Left renal cortex interstitium (tissue), 4 donors: ENCODE measurements around the gene MMP25. TPM values are rescaled to one million over a fixed set of nuclear protein-coding genes. Genes with fewer than 3 reads are reported as not detected.
"Not testable (repeated sequence)": the region's sequence is repeated elsewhere in the genome, so short reads cannot be mapped to it uniquely, and the experiment has no call there.

ENCODE experiments used
- DNase-seq, 4 donors: peaks; one replicate each; pipeline ENCODE4 v3.0.0-alpha.2; 2013; ENCODE audit warnings: low read depth in 4 of 4, low spot score in 2 of 4, missing footprints in 1 of 4
- polyA plus RNA-seq, 4 donors: library from polyadenylated mRNA; unstranded; fragments of 120-200 nt; gene quantifications; one replicate each; pipeline ENCODE4 v1.2.1, GENCODE V29; 2013; ENCODE audit not compliant: insufficient read length in 4 of 4

The MMP25 gene
- polyA plus RNA-seq, 4 donors, result 0.51 to 3.2 (median 1.2) TPM

DNA sequence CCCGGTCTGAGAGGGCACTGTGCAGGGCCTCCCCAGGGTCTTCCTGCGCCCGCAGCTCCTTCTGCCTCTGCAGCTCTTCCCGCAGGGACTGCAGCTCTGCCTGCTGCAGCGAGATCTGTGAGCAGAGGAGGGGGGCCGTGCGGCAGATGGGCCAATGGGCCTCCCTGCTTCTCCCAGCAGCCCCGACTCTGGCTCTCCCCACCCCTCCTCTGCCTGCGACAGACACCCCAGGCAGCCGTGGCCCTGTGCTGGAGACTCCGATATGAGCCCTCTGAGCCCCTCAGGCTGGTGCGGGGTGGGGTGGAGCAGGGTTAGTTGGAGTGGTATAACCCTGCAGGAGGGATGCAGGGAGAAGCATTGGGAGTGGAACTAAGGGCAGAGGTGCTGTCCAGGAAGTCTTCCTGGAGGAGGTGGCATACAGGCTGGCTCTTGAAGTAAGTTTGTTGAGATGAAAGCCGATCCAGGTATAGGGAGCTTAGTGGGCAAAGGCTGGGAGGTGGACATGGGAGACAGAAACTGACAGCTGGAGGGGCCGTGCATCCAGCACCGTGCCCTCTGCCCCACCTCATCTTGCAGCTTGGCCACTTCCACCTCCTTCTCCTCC lies 17.5 kb upstream of the MMP25 start:
- DNase-seq, result no peak

DNA sequence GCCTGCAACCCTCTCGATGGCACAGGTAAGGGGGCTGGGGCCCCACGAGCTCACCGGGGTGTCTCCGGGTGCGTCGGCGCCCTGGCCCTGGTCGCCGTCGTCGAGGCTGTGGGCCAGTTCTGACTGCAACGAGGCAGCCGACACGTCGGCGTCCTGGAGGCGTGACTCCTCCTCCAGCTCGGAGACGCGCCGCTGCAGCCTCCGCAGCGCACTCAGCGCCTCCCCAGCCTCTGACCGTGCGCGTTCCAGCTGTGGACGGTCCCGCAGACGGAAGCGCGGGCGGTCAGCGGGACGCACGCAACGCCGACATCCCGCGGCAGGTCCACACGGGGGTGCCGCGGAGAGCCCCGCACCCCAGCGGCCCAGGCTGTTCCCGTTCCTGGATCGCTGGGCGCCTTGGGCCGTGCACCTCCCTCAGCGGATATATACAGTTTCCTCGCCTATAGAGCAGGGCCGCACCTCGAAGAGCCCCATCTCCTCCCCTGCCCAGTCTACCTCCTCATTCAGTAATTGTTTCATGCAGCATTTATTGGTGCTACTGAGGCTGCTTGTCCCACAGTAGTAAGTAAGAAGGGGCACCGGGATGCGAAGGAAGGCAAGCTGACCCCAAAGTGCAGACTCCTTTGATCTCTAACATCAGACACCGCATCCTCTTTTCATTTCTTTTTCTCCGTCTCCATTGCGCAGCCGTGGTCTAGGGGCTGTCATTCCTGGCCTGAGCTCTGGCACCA lies 16.7 kb upstream of the MMP25 start:
- DNase-seq, result no peak

DNA sequence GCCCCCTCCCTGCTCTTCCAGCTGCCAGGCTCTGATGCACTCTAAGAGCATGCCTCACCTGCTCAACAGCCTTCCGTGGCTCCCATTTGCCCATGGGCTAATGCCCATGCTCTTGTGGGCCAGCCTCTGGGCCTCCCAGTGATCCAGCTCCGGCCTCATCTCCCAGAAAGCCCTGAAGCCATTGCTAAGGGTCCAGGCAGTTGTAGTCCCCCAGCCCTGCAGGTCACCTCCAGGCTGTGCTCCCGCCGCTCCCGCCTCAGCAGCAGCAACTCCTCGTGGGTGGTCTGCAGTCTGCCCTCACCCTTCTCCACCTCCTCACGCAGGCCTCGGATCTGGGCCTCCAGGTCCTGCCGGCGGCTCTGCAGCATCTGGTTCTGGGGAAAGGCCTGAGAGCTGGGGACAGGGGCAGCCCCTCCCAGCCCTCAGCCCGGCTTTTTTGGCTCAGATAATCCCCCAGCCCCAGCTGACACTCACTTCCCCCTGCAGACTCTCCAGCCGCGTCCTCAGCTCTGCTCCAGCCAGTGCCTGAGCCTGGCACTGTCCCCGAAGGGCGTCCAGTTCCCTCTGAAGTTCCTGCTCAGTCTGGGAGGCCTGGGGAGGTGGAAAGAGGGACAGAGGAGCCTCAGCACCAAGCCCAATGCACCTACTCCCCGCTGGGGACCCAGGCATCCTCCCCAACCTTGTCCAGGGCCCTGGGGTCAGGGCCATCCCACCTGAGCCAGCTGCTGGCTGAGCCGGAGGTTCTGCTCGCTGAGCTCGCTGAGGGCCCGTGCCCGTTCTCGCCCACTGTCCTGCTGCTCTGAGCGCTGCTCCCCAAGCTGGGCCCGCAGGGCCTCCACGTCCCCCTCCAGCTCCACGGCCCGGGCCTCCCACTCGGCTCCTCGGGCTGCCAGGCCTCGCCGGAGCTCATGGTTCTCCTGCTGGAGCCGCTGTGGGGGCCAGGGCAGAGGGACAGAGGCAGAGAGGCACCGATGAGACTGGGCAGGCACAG lies 15.8 kb upstream of the MMP25 start:
- DNase-seq, result no peak

DNA sequence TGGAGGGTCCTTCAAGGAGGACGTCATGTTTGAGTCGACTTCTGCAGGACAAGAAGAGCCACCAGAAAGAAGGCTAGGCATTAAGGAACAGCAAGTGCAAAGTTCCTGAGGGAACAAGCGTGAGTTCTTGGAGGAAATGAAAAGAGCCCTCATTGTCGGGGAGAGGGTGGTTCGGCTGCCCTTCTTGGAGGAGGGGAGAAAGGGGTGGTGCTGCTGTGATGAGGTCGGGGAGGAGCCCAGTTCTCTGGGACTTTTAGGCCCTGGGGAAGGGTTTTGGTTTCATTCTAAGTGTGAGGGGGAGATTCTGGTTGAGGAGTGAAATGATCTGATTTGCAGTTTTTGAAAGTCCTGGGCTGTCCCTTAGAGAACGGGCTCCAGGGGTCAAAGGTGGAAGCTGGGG lies 13.7 kb upstream of the MMP25 start:
- no peak for DNase-seq

DNA sequence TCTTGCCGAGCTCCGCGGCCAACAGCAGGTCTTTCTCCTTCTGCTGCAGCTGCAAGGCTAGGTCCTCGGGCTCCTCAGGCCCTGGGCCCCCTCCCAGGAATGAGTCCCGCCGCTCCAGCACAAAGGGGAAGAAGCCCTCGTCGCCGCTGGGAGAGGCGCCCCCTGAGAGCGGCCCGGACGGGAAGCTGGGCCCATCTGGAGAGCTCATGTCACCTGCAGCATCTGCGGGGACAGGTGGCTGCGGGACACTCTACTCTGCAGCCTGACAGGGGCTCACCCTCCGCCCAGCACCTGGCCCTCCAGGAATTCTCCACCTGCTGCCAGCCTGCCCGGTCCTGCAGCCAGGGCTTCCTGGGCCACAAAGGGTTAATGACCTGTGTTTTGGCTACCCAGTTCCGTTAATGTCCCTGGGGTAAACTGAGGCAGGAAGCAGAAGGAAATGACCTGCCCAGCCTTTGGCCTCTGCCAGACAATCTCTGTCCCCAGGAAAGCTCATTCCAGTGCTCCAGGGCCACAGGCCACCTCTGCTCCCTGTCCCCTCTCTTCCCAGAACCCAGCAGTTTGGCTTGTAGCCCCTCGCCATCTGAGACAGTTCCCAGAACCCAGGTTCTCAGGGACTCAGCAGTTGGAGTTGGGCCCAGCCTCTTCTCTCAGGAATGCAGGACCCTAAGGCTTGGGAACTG lies 10.9 kb upstream of the MMP25 start:
- DNase-seq, result no peak

DNA sequence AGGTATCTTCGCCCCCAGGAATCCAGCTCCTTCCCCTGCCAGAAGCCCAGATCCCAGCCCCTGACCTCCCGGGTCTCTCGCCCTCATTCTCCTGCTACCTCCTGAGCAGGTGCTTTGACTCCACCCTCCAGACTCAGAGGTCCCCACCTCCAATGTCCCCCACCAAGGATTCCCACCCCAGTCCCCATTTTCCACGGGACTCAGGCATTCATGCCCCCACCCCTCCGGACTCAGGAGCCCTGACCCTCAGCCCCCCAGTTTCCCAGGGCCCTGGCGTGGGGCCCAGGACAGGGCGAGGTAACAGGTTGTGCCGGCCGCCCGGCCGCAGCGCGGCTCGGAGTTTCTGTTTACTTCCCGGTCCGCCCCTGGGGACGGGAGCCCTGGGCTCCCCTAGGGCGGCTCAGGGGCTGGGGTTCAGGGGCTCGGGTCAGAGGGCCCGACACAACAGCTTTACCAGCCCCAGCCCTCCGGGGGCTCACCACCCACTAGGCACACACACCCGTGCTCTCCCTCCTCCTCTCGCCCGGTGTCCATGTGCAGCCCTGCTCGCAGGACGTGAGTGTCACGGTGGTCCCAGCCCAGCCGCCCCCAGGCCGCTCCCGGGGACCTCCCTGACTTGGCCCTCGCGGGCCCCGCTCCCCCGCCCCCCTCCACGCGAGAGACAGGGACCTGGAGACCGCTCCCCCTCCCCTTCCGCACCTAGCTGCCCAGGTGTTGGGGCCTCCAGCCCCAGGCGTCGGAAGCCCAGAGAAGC lies 10.2 kb upstream of the MMP25 start:
- DNase-seq, result no peak

DNA sequence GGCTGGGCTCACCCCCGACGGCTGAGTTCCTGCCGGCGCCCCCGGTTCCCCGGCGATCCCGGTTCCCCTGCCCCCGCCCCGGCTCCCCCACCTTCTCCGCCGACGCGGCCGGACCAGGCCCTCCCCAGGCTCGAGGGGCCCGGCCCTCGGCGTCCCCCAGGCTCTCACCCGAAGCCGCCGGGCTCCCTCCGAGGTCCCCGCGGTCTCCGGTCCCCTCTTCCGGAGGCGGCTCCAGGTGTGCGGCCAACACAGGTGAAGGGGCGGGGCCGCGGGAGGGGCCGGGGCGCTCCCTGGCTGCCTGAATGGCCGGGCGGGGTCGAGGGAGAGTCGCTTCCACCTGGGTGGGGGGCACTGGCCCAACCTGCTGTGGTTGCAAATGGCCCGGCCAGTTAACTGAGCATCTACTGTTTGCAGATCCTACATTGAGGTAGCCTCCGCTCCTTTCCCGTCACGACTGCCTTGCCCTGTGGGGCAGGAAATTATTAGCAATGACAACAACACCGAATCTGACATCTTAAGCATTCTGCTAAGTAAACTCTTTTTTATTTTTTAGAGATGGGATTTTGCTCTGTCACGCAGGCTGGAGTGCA lies 9.5 kb upstream of the MMP25 start, which contains the start of gene BICDL2:
Gene BICDL2 (minus strand): TSS at position 219 of the 590 bp plus-strand sequence. CDS start 1,448 bp downstream, outside the sequence.
- DNase-seq, result no peak

DNA sequence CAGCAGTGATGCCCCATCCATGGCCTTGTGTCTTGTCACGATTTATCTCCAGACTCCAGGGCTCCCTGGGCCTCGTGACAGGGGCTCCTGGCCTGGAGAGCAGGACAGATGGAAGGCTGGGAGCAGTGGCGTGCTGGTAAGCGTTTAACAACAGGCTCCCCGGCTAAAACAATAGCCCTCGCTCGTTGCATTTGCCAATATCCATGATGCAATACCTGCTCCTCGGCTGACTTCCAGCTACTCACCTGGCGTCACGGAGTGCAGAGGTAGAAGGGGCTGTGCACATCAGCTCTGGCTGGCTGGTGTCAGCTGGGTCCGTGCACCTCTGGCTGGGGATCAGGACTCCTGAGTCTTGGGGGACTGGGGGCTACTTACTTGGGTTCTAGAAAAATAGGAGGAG lies 8.1 kb upstream of the MMP25 start:
- no peak for DNase-seq

DNA sequence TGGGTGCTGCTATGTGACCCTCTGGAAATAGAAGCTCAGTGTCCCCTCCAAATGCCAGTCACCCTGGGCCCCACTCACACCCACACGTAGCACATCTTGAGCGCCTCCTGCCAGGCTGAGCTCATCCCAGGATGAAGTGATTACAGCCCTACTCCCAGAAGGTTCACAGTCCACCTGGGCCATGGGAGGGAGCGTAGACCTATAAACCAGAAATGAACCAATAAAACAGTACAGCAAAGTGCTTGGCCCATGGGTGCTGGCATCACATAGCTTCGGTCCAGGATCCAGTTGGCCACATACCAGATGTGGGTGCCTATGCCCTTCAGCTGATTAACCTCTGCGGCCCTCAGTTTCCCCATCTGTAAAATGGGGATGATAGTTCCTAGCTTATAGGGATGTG lies 7.5 kb upstream of the MMP25 start:
- no peak for DNase-seq

DNA sequence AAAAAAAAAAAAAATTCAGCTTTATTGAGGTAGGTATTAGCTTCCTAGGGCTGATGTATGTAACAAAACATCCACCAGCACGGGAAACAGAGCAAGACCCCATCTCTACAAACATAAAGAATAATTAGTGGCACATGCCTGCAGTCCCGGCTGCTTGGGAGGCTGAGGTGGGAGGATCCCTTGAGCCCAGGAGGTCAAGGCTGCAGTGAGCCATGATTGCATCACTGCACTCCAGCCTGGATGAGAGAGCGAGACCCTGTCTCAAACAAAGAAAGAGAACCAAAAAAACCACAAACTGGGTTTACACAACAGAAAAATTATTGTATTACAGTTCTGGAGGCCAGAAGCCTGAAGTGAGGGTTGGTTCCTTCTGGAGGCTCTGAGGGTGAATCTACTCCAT lies 4.0 kb upstream of the MMP25 start:
- DNase-seq, result no peak

DNA sequence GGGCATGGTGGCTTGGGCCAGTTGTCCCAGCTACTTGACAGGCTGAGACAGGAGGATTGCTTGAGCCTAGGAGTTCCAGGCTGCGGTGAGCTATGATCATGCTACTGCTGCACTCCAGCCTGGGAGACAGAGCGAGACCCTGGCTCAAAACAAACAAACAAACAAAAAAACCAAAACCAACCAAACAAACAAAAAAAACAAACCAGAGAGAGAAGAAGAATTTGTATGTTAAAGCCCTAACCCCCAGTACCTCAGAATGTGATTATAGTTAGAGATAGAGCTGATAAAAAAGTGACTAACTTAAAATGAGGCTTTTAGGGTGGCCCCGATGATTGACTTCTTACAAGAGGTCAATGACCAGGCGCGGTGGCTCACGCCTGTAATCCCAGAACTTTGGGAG lies 1.7 kb upstream of the MMP25 start:
- DNase-seq, result no peak

DNA sequence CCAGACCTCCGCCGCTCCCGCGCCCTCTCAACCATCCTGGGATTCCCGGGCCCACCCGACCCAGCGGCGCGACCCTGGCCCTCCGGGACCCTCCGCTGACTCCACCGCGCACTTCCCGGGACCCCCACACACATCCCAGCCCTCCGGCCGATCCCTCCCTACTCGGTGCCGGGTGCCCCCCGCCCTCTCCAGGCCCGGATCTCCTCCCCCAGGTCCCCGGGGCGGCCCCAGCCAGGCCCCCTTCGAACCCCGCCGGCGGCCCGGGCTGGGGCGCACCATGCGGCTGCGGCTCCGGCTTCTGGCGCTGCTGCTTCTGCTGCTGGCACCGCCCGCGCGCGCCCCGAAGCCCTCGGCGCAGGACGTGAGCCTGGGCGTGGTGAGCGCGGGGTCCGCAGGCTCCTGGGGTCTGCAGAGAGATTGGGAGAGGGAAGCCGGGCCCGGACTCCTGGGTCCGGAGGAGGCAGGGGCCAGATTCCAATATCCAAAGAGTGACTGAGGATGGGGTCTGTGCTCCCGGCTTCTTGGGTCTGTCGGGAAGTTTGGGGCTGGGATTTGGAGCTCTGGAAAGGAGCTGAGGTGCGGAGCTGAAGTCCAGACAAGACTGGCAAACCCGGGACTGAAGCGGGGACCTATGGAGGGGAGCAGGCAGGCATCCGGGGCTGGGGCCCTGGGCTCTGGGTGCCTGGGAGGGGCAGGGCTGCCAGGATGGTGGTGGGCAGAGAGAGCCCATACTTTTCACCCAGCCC lies 453 bp downstream of the MMP25 start:
- no peak for DNase-seq

DNA sequence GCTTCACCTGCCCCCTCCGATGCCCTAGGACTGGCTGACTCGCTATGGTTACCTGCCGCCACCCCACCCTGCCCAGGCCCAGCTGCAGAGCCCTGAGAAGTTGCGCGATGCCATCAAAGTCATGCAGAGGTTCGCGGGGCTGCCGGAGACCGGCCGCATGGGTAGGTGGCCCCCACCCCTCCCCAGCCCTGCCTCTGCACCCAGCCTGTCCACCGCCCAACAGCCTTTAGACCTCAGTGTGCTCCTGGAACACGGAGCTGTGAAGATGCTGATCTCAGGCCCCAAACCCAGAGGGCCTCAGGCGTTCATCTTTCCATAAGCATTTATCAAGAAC lies 993 bp downstream of the MMP25 start:
- no peak for DNase-seq

DNA sequence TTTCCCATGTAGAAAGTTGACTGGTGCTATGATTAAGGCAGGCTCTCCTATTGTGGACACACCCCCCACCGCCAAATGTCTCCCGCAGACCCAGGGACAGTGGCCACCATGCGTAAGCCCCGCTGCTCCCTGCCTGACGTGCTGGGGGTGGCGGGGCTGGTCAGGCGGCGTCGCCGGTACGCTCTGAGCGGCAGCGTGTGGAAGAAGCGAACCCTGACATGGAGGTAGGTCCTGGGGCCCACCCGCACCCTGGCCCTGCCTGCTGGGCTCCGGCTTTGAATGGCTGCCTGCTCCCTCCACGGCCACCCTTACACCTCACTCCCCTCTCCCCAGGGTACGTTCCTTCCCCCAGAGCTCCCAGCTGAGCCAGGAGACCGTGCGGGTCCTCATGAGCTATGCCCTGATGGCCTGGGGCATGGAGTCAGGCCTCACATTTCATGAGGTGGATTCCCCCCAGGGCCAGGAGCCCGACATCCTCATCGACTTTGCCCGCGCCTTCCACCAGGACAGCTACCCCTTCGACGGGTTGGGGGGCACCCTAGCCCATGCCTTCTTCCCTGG lies 3.6 kb downstream of the MMP25 start:
- DNase-seq, result no peak

DNA sequence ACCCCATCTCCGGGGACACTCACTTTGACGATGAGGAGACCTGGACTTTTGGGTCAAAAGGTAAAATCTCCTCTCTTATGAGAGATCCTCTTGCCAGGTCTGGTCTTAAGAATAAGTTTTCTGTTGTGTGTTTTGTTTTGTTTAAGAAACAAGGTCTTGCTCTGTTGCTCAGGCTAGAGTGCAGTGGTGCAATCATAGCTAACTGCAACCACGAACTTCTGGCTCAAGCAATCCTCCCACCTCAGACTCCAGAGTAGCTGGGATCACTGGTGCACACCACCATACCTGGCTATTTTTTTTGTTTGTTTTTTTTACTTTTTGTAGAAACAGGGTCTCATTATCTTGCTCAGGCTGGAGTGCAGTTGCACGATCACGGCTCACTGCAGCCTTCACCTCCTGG lies 4.1 kb downstream of the MMP25 start:
- no peak for DNase-seq

DNA sequence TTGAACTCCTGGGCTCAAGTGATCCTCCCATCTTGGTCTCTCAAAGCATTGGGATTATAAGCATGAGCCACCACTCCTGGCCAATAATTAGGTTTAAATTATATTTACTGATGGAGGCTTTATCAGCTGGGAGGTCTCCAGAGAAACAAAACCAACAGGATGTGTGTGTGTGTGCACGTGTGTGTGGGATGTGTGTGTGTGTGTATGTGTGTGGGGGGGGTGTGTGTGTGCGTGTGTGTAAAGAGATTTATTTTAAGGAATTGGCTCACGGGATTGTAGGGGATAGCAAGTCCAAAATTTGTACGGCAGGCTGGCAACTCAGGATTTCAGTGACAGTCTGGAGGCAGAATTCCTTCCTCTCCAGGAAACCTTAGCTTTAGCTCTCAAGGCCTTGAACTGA lies 4.6 kb downstream of the MMP25 start:
- DNase-seq, result no peak

DNA sequence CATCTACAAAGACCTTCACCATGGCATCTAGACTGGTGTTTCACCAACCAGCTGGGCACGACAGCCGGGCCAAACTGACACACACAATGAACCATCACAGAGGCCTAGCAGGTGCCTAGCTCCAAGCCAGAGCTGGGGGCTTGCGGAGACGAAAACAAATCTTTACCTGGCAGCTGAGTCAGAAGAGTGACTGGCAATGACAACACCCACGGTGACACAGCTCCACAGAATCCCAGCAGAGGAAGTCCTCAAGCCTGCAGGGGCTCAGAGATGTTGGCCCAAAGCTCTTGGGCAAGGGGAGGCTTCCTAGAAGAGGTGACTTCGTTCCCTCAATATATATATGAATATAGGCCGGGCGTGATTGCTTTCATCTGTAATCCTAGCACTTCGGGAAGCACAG lies 5.1 kb downstream of the MMP25 start:
- no peak for DNase-seq

DNA sequence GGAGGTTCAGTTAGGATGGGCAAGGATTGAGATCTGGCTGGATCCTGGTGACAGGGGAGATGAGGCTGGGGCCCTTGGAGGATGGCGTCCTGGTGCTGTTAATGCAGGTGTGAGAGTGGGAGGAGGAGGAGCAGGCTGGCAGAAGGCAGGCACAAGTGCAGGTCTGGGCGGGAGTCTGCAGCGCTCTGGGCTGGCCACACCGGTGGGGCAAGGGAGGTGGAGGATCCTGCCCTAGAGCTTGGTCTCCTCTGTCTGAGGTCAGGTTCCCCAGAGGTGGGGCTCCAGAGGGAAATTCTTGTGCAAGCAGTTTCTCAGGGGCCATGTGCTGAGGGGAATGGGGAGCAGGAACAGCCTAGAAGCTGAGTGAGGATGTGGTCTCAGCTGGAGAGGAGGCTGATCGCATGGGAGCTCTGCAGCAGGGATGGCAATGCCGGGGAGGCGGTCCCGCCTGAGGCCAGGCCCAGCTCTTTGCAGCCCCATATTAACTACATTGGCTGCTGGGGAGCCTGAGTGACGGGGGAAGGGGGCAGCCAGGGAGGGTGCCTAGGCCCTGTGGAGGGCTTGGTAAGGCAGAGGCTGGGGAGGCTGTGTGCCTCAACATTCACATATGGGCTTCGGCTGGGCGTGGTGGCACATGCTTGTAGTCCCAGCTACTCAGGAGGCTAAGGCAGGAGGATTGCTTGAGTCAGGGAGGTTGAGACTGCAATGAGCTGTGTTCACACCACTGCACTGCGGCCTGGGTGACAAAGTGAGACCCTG lies 6.4 kb downstream of the MMP25 start:
- not testable (repeated sequence) for DNase-seq
